GM18519 (cell line): ENCODE data around the gene ANKH.

Experiments
- ATAC-seq: cut with Tn5 transposase; IDR thresholded peaks from one replicate; pipeline ENCODE4 v1.9.1; 2021; ENCODE audit warnings: mild to moderate bottlenecking, moderate library complexity; ENCODE audit not compliant: unreplicated experiment, low FRiP score

The ANKH gene

GRCh38 chr5:14672484-14673394 is 198.8 kb downstream of the ANKH start:
- no peak for ATAC-seq

GRCh38 chr5:14672082-14672481 is 199.5 kb downstream of the ANKH start:
- ATAC-seq, result no peak

- no peak for ATAC-seq
Observed at GRCh38 chr5:14671414-14671813, 200.2 kb downstream of the ANKH start.

- no peak for ATAC-seq
Observed at GRCh38 chr5:14669975-14670374, 201.6 kb downstream of the ANKH start.

GRCh38 chr5:14669415-14669814 is 202.2 kb downstream of the ANKH start:
- ATAC-seq, result no peak

- no peak for ATAC-seq
Observed at GRCh38 chr5:14668181-14668591, 203.4 kb downstream of the ANKH start.

GRCh38 chr5:14667770-14668169 is 203.8 kb downstream of the ANKH start:
- no peak for ATAC-seq

- no peak for ATAC-seq
Observed at GRCh38 chr5:14667290-14667689, 204.3 kb downstream of the ANKH start.

- ATAC-seq, result no peak
Observed at GRCh38 chr5:14666357-14666756, 205.2 kb downstream of the ANKH start.

GRCh38 chr5:14665949-14666348 is 205.6 kb downstream of the ANKH start:
- ATAC-seq, result peak; percentile 40

GRCh38 chr5:14665101-14665822 is 206.3 kb downstream of the ANKH start:
- ATAC-seq, result no peak

- ATAC-seq, result peak; percentile 56
Observed at GRCh38 chr5:14664270-14665100, 207.1 kb downstream of the ANKH start, which contains the start of gene OTULIN. Gene OTULIN, plus strand, starts transcription at chr5:14664718. Its CDS starts 108 bp downstream, at chr5:14664826.

- no peak for ATAC-seq
Observed at GRCh38 chr5:14663734-14664269, 207.8 kb downstream of the ANKH start.

GRCh38 chr5:14662721-14663260 is 208.8 kb downstream of the ANKH start:
- ATAC-seq, result no peak

- no peak for ATAC-seq
Observed at GRCh38 chr5:14660833-14661232, 210.7 kb downstream of the ANKH start.

GRCh38 chr5:14659821-14660607 is 211.6 kb downstream of the ANKH start:
- ATAC-seq, result no peak

- ATAC-seq, result no peak
Observed at GRCh38 chr5:14656898-14657297, 214.7 kb downstream of the ANKH start.

- ATAC-seq, result no peak
Observed at GRCh38 chr5:14655146-14655741, 216.3 kb downstream of the ANKH start.
